ENCODE measurements around the gene SFXN5.
A peak's percentile ranks its signal among the peaks of the same experiment; 100 is the strongest.
"Not testable (repeated sequence)": the region's sequence is repeated elsewhere in the genome, so short reads cannot be mapped to it uniquely, and the experiment has no call there.

Gene SFXN5, protein sequence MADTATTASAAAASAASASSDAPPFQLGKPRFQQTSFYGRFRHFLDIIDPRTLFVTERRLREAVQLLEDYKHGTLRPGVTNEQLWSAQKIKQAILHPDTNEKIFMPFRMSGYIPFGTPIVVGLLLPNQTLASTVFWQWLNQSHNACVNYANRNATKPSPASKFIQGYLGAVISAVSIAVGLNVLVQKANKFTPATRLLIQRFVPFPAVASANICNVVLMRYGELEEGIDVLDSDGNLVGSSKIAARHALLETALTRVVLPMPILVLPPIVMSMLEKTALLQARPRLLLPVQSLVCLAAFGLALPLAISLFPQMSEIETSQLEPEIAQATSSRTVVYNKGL

DNA sequence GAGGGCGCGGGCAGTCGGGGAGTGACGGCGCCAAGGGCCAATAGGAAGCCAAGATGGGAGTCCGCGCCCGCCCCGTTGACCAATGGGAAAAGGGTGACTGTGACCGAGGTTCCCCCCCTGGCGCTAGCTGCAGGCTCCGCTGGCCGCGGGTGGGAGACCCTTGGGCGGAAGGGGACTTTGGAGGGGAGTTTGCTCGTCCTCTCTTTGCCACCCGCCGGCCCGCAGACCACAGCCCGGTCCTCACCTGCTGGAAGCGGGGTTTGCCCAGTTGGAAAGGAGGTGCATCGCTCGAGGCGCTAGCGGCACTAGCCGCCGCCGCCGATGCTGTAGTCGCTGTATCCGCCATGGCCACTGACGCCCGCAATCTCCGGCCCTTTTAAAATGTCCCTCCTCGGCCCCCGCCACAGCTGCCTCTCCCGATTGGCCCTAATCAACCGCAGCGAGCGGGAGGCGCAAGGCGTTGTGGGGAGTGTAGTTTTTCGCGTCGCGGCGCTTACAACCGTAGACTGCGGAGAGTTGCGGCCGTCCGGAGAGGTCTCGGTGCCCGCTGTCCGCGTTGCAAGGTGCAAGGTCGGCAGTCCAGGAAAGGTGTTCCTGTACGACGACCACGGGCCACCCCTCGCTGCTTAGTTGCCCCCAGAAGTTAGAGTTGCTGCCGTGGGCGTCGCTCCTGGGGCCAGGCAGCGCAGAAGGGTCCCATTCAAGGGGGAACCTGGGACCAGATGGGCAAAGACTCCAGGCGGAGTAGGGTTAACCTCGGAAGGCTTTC, at the start of gene SFXN5:
Gene SFXN5, minus strand, starts transcription at position 353 of the 769 bp plus-strand sequence. Its CDS starts 7 bp downstream, at position 346.
- DNase-seq, result peak; percentile 98

DNA sequence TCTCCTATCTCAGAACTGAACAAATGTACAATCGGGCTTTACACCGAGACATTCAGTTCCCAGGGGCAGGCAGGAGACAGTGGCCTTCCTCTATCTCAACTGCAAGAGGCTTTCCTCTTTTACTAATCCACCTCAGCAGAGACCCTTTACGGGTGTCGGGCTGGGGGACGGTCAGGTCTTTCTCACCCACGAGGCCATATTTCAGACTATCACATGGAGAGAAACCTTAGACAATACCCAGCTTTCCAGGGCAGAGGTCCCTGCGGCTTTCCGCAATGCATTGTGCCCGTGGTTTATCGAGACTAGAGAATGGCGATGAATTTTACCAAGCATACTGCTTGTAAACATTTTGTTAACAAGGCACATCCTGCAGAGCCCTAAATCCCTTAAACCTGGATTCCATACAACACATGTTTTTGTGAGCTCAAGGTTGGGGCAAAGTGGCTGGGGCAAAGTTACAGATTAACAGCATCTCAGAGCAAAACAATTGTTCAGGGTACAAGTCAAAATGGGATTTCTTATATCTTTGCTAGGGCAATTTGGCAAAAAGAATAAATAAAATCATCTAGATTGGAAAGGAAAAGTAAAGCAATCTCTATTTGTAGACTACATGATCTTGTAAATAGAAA, 48.2 kb upstream of the SFXN5 start:
- not testable (repeated sequence) for DNase-seq

- DNase-seq, result no peak
These were observed 45.9 kb upstream of the SFXN5 start for GRCh38 chr2:73117441-73117840.

DNA sequence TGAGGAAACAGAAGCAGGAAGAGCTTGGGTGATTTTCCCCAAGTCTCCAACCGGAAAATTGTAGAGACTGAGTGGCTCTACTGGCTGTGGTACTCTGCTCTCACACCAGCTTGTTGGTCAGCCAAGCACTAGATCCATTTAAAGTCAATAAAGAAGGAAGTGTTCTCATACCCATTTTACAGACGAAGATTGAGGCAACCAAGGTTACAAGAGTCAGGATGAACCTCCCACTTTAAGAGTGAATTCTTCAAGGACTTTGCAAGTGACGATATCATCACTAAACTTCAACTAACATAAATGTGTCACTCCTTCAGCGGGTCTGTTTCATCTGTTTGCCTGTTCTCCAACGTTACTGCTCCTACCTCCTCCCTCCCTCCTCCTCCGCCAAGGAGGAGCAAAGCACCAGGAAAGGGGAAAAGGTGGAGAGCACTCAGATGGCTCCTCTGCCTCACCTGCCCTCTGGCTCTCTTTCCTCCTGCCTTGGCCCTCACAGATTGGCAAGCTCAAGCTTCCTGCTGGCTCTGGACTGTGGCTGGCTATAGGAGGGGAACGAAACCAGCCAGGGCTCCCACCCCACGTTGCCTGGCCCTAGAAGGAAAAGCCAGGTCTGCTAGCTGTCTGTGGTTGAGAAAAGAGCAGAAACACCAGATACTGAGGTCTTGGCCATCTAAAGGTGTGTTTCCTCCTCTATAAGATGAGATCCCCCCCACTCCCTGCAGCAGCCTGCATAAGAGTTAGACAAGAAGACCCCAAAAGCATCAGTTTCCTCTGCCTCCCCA, 44.9 kb upstream of the SFXN5 start:
- DNase-seq, result no peak

DNA sequence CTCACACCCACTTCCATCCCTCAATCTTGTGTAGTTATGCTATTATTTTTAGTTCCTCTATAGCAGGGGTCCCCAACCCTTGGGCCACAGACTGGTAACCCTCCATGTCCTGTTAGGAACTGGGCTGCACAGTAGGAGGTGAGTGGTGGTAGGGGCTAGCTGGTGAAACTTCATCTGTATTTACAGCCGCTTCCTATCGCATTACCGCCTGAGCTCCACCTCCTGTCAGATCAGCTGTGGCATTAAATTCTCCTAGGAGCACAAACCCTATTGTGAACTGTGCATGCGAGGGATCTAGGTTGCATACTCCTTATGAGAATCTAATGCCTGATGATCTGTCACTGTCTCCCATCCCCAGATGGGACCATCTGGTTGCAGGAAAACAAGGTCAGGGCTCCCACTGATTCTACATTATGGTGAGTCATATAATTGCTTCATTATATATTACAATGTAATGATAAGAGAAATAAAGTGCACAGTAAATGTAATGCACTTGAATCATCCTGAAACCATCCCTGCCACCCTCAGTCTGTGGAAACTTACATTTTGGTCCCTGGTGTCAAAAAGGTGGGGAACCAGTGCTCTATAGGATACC, 42.9 kb upstream of the SFXN5 start:
- peak; percentile 42 for DNase-seq

DNA sequence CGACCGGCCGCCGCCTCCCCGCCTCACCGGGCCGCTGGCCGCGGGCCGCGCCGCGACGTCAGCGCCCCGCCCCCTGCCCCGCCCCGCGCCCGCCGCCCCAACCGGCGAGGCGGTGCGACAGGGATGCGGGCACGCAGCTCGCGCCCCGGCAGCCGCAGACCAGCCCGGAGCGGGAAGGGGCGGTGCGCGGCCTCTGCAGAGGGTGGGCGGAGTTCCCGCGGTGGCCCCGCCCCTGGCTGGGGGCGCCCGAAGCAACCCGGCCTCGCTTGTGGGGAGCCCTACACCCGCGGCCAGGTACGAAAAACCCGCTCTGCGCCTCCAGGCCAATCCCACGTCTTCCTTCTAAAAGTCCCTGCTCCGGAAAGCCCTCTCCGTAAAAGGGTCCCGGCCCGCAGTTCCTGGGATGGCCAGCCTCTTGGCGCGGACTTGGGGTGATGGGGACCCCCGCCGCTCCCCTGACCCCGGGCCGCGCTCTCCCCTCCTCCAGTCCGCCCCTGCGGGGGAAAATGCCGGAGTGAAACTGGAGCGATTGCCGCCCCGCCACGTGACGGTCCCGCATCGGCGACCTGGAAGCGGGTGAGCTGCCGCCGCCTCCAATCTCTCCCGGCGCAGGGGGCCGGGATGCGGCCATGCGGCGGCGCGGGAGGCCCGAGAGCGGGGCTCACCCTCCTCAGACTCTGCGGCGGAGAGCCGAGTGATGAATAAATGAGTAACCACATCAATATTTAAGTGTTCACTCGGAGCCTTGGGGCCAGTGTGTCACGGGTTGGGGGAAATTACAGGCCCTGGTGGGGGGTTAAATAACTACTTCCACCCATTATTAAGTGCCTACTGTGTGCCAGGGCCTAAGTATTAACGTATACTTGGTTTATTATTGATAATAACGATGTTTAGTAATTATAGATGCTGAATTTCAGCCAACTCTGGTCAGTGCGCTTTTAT, 41.7 kb upstream of the SFXN5 start, which contains the start of gene RAB11FIP5:
Gene RAB11FIP5, minus strand, starts transcription at position 36 of the 942 bp plus-strand sequence. CDS start 171 bp downstream, outside the sequence.
- peak; percentile 90 for DNase-seq

GRCh38 chr2:73112026-73112912, 40.8 kb upstream of the SFXN5 start:
- DNase-seq, result peak; percentile 75

DNA sequence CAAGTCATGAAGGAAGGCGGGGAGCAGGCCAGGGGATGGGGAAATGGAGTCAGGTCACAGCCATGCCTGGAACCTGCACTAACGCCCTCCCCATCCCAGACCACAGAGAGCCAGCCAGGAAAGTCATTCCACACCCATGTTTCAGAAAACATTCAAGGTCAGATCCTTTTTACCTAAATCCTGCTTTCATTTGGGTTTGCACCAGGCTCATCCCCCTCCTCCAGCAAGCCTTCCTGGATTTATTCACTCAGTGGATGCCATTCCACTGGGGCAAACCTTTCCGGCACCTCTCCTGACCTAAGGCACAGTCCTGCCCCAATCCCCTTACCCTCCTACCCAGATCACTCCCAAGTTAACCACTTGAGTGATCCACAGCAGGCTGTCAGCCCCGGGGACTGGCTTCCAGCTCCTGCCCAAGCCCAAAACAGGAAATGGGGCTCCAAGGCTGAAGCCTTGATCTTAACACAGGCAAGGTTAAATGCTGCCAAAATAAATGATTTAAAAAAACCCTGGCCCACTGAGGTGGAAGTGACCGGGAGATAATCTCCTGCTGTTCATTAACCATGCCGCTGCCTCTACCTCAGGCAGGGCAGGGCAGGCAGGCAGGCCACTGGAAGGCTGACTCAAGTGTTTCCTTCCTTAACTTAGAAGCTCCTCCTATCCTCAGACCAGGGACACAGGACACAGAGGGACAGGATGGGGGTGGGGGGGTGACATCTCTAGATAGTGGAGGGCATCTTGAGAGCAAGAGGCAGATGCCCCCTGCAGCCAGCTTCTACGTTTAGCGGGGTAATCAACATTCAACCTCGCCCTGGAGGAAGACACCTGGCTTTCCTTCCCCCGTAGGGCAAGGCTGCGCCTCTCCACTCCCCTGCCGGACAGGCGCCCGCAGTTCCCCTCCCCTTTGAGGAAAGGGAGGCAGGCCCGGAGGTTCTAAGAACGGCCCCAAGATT, 39.8 kb upstream of the SFXN5 start:
- DNase-seq, result peak; percentile 61

DNA sequence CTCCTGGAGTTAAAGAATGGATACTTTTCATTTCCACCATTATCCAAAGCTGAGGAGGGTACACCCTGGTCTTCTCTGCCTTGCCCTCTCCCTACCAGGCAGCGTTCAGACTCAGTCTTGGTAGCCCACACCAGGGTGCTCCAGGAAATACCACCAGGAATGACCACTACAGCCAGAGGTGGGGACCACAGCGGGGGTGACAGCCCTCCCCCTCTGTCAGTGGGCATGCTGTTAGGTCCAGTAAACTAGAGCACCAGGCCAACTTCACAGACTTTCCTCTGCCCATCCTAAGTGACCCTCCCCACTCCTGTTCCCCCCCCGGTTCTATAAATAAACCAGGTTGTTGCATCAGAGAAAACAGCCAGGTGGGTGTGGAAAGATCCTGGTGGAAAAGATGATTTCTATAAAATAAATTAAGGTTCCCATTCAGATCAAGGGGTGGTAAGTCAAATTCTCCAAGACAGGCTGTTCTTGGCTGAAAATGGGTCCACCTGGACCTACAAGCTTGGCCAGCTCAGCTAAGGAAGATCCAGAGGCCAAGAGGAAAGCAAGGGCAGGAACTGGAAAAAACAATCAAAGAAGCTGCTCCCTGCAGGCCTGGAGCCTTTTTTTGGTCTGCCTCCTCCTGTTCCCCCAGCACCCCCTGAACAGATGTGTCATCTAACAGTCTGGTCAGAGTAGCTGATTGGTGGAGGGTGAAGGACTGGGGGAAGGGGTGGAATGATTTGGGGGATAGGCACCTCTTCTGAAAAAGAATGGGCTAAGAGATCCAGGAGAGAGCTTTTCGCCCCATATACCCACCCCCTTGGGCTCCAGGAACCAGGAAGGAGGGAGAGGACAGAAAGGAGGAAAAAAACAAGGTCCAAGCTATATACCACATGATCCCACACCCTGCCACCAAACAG, 38.9 kb upstream of the SFXN5 start:
- no peak for DNase-seq

DNA sequence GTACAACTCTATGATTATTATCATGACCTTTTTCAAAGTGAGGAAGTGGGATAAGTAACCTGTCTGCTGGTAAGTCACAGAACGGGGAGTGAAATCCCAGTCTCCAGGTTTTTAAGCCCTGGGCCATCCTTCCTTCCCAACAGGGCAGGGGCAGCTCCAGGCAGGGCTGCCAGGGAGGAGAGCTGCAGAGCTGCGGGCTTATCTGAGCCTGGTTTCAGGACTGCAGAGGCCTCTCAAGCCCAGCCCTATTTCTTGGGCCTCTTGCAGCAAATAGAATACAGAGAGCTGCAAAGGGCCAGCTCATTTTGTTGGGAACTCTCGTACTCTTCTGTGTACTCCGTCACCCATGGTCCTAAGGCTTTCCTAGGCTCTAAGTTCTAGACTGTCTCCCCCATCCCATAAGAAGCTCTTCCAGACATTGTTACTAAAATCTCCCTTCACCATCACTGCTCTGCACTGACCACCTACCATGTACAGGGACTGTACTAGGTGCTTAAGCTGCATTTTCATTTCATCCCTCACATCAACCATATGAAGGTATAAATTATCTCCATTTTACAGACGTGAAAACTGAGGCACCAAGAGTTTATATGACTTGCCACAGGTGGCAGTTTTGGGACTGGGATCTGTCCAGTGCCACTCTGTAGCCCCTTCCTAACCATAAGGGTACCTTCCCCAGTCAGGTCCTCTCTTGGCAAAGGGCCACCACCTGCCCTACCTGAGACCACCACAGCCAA, 38.1 kb upstream of the SFXN5 start:
- no peak for DNase-seq

GRCh38 chr2:73107211-73107926, 35.9 kb upstream of the SFXN5 start:
- no peak for DNase-seq

GRCh38 chr2:73106791-73107190, 35.3 kb upstream of the SFXN5 start:
- no peak for DNase-seq

DNA sequence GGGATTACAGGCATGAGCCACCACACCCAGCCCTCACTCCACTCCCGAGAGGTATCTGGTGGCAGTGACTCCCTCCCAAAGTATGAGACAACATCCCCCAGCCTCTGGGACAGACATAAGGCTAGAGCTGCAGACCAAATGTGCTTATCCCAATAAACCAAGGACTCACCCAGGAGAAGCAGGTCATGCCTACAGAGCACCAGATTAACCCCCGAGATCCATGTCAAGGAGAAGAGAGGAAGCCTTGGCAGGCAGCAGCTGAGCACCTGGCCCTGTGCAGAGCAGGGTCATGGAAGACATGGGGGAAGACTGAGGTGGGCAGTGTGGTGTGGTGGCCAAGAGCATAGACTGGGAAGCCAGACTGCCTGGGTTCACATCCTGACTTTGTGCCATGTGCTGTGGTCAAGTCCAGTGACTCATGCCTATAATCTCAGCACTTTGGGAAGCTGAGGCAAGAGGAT, 34.0 kb upstream of the SFXN5 start:
- DNase-seq, result no peak

DNA sequence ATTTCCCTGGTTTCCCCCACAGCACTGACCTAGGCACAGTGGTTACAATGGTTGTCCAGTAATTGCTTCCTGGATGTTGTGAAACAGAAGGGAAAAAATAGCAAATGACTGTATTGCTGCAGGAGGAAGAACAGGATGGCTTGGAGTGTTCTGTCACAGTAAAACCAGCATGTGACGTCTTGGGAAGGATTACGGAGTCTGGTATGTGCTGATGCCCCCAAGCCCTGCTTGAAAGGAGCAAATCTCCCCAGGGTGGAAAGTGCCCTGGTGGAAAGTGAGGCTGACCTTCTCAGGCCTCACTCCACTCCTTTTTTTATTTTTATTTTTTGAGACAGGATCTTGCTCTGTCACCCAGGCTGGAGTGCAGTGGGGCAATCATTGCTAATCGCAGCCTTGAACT, 33.4 kb upstream of the SFXN5 start:
- no peak for DNase-seq

DNA sequence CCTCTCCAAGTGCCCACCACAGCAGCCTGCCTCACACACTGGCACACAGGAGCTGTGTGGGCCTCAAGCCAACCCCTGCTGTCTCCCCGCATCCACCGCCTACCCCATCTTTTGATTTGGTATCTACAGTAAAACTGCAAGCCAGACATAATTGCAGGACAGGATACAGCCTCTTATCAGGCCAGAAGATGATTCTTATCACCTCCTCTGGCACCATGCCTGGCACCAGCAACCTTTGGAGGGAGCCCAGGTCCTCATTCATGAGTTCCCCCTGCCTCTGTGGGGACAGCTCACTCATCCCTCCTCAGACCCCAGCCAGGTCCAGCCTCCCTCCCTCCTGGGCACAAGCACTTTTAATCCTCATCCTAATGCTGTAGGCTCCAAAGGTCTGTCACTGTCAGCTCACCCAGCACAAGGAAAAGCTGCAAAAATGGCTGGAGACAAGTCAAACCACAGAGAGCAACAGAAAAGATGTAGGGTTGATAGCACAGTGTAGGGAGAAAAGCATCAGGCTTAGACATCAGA, 31.6 kb upstream of the SFXN5 start:
- DNase-seq, result no peak

All from DMS53 (cell line).